ENCODE data around the gene GRK2. TPM values are rescaled to one million over a fixed set of nuclear protein-coding genes. Genes with fewer than 3 reads are reported as not detected.

GRK2 gene
- total RNA-seq, 6 experiments from 2014 or later = 24.5 to 43.9 (median 28.5) TPM

DNA sequence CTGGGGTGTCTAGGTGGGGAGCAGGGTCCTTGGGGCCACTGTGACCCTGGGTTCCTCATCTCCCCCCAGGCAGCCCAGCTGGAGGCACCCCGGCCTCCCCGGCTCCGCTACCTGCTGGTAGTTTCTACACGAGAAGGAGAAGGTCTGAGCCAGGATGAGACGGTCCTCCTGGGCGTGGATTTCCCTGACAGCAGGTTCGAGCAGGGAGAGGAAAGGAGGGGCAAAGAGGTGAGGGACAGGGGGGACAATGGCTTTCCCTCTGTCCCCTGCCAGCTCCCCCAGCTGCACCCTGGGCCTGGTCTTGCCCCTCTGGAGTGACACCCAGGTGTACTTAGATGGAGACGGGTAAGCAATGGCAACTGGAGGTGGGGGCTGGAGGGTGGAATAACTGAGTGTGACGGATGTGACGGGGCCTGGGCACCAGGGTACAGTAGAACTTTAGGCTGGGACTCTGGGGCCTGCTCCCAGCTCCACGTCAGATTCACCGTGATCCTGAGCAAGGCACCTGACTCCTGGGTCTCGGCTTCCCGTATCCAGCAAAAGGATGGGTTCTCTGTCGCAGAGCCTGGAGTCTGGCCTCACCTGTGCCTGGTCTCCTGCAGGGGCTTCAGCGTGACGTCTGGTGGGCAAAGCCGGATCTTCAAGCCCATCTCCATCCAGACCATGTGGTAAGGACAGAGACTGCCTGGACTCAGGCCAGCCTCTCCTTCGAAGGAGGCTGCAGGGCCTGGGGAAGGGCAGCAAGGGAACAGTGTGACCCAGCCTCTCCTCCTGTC is 40.7 kb downstream of the GRK2 start:
- peak in 1 of 3 donors; percentile 35 for DNase-seq
- no peak for TF ChIP-seq POLR2A (IDR thresholded peaks at IDR 0.05)
- TF ChIP-seq, protein P1, sequence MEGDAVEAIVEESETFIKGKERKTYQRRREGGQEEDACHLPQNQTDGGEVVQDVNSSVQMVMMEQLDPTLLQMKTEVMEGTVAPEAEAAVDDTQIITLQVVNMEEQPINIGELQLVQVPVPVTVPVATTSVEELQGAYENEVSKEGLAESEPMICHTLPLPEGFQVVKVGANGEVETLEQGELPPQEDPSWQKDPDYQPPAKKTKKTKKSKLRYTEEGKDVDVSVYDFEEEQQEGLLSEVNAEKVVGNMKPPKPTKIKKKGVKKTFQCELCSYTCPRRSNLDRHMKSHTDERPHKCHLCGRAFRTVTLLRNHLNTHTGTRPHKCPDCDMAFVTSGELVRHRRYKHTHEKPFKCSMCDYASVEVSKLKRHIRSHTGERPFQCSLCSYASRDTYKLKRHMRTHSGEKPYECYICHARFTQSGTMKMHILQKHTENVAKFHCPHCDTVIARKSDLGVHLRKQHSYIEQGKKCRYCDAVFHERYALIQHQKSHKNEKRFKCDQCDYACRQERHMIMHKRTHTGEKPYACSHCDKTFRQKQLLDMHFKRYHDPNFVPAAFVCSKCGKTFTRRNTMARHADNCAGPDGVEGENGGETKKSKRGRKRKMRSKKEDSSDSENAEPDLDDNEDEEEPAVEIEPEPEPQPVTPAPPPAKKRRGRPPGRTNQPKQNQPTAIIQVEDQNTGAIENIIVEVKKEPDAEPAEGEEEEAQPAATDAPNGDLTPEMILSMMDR (IDR thresholded peaks at IDR 0.05) = no peak
- Histone ChIP-seq H3K36me3 (peaks cover 0 to 19% (median 0%) of the 10 kb centered on the region in 4 donors), H3K4me1 (peaks cover 0 to 19% (median 7%) of the 10 kb centered on the region in 4 donors), H3K27ac (no peak overlapping the region), H3K4me3 (no peak overlapping the region), H3K9me3 (no peaks in the 10 kb centered on the region), H3K27me3 (no peaks in the 10 kb centered on the region)
- 100% methylated on average over 1 of the region's 19 CpGs for WGBS (ENCODE audit: insufficient coverage, low coverage, low lambda C conversion rate, missing lambda C conversion rate)
- no peak for ATAC-seq
- intact Hi-C loops (cut with DNase I) = loop anchor here in 1 of 2 donors (5.0 kb wide), 1 partner anchor 35 kb away; no protein-coding TSS in a partner anchor

DNA sequence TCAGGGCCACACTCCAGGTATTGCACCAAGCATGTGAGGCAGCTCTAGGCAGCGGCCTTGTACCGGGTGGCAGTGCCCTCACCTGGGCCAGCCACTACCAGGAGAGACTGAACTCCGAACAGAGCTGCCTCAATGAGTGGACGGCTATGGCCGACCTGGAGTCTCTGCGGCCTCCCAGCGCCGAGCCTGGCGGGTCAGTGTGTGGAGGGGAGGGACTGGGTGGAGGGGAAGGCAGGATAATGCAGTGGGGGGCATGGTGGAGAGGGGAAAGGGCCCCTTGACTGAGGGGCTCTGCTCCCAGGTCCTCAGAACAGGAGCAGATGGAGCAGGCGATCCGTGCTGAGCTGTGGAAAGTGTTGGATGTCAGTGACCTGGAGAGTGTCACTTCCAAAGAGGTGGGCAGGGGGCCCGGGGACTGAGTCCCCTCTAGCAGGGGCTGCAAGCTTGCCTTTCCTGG is 41.3 kb downstream of the GRK2 start:
- Histone ChIP-seq H3K9me3 (no peaks in the 10 kb centered on the region), H3K36me3 (peaks cover 0 to 19% (median 0%) of the 10 kb centered on the region in 4 donors), H3K4me1 (peaks cover 0 to 12% (median 4%) of the 10 kb centered on the region in 4 donors), H3K27ac (no peak overlapping the region), H3K27me3 (no peaks in the 10 kb centered on the region), H3K4me3 (no peak overlapping the region)
- TF ChIP-seq, protein P1 (IDR thresholded peaks at IDR 0.05) = no peak
- no peak for TF ChIP-seq POLR2A (IDR thresholded peaks at IDR 0.05)
- ATAC-seq = no peak
- intact Hi-C loops (cut with DNase I) = loop anchor here in 1 of 2 donors (5.0 kb wide), 1 partner anchor 35 kb away; no protein-coding TSS in a partner anchor
- WGBS (ENCODE audit: insufficient coverage, low coverage, low lambda C conversion rate, missing lambda C conversion rate) = 100% methylated on average over 5 of the region's 12 CpGs
- DNase-seq = peak in 1 of 3 donors; percentile 44

DNA sequence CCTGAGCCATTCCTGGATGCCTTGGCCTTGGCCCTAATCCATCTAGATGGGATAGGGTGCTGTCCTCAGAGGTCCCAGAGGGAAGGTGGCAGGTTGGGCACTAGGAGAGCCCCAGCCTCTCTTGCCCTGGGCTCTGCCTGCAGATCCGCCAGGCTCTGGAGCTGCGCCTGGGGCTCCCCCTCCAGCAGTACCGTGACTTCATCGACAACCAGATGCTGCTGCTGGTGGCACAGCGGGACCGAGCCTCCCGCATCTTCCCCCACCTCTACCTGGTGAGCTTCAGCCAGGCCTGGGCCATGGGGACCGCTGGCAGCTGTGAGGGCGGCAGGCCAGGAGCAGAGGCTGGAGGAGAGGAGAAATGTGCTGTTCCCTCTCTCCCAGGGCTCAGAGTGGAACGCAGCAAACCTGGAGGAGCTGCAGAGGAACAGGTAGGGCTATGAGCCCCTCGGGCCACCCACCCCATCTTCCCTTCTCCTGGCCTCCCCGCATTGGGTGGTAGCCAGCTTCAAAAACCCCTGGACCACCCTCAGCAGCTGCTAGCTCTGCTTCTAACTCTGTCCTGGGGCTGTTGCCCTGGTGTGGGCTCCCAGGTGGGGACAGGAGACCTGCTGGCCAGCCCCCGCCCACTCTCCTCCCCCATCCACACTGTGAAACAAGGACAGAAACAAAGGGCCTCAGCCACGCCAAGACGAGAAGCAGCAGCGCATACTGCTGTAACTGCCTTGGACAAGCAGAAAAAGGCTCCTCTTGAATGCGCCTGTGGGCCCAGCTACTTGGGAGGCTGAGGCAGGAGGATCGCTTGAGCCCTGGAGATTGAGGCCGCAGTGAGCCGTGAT is 42.0 kb downstream of the GRK2 start:
- H3K4me3 ChIP-seq = no peak overlapping the region
- 100% methylated on average over 3 of the region's 20 CpGs for WGBS (ENCODE audit: insufficient coverage, low coverage, low lambda C conversion rate, missing lambda C conversion rate)
- DNase-seq = peak in 1 of 3 donors; percentile 46
- no peak overlapping the region for H3K27ac ChIP-seq
- H3K36me3 ChIP-seq = peaks cover 0 to 19% (median 0%) of the 10 kb centered on the region in 4 donors
- no peak for ATAC-seq
- intact Hi-C loops (cut with DNase I) = loop anchor here in 1 of 2 donors (5.0 kb wide), 1 partner anchor 36 kb away; no protein-coding TSS in a partner anchor
- H3K9me3 ChIP-seq = no peaks in the 10 kb centered on the region
- TF ChIP-seq, protein P1 (IDR thresholded peaks at IDR 0.05) = no peak
- no peak for TF ChIP-seq POLR2A (IDR thresholded peaks at IDR 0.05)
- no peaks in the 10 kb centered on the region for H3K27me3 ChIP-seq
- H3K4me1 ChIP-seq = peaks cover 0 to 8% (median 3%) of the 10 kb centered on the region in 4 donors

DNA sequence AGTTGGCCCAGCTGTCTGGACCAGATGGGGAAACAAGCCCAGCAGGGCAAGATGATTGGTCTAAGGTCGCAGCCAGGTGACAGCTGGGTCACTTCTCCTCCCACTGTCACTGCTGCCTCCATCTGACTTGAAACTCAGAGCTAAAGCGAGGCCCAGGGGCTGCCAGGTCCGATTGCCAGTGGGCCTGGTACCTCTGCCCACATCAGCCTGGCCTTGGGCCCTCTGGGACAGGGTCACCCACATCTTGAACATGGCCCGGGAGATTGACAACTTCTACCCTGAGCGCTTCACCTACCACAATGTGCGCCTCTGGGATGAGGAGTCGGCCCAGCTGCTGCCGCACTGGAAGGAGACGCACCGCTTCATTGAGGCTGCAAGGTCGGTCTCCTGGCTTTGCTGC is 42.9 kb downstream of the GRK2 start:
- DNase-seq (no peak), ATAC-seq (no peak)
- Histone ChIP-seq H3K4me1 (peaks cover 0 to 6% (median 2%) of the 10 kb centered on the region in 4 donors), H3K36me3 (peaks cover 0 to 19% (median 0%) of the 10 kb centered on the region in 4 donors), H3K4me3 (no peak overlapping the region), H3K27me3 (no peaks in the 10 kb centered on the region), H3K9me3 (no peaks in the 10 kb centered on the region), H3K27ac (no peak overlapping the region)
- intact Hi-C loops (cut with DNase I) = loop anchor here in 1 of 2 donors (5.0 kb wide), 1 partner anchor 37 kb away; no protein-coding TSS in a partner anchor
- TF ChIP-seq, protein P1 (IDR thresholded peaks at IDR 0.05) = no peak
- TF ChIP-seq POLR2A (IDR thresholded peaks at IDR 0.05) = no peak
- no CpG with 5 or more reads among the region's 11 CpGs for WGBS (ENCODE audit: insufficient coverage, low coverage, low lambda C conversion rate, missing lambda C conversion rate)

Measured in right lobe of liver (tissue), 6 donors.